Measurements from ENCODE around the gene ETS1. TPM values are rescaled to one million over a fixed set of nuclear protein-coding genes. Genes with fewer than 3 reads are reported as not detected.

ETS1 gene
- total RNA-seq, 1 experiment from 2014 or later: 1.1 TPM

DNA sequence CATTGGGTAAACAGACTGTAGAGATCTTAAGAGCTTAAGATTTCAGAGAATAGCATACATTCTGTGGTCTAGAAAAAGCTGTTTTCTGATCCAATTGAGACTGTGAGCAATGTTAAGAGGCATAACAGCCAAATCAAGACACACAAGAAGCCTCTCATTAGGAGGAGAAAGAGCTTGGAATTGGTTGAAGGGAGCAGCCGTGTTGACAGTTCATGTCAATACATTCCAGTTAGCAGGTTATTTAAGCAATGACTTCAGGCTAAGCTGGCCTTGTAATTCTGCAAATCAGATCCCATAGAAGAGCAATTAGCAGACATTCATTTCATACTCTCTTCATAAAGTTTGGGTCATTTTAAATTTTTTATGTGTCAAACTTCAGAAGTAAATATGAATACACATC is 50.9 kb downstream of the ETS1 start:
- TF ChIP-seq, protein P1, sequence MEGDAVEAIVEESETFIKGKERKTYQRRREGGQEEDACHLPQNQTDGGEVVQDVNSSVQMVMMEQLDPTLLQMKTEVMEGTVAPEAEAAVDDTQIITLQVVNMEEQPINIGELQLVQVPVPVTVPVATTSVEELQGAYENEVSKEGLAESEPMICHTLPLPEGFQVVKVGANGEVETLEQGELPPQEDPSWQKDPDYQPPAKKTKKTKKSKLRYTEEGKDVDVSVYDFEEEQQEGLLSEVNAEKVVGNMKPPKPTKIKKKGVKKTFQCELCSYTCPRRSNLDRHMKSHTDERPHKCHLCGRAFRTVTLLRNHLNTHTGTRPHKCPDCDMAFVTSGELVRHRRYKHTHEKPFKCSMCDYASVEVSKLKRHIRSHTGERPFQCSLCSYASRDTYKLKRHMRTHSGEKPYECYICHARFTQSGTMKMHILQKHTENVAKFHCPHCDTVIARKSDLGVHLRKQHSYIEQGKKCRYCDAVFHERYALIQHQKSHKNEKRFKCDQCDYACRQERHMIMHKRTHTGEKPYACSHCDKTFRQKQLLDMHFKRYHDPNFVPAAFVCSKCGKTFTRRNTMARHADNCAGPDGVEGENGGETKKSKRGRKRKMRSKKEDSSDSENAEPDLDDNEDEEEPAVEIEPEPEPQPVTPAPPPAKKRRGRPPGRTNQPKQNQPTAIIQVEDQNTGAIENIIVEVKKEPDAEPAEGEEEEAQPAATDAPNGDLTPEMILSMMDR (IDR thresholded peaks at IDR 0.05; ENCODE audit: insufficient read depth in 1 of 2, low read depth in 1 of 2, low read length in 1 of 2, severe bottlenecking in 1 of 2, unreplicated experiment in 1 of 2): no peak
- Histone ChIP-seq H3K4me3 (ENCODE audit: low read depth, low read length) (no peak overlapping the region), H3K4me1 (no peaks in the 10 kb centered on the region), H3K9me3 (peaks cover 3% of the 10 kb centered on the region; the same call in 1 of the 2 replicates), H3K36me3 (ENCODE audit: control insufficient read depth, insufficient read depth, low read length) (no peaks in the 10 kb centered on the region), H3K27me3 (replicated peaks; ENCODE audit: control insufficient read depth, insufficient read depth, low read length) (no peaks in the 10 kb centered on the region)
- H3K9me3 Mint-ChIP-seq (ENCODE audit: unreplicated experiment): no peaks in the 10 kb centered on the region
- H3K27ac Mint-ChIP-seq (ENCODE audit: unreplicated experiment): no peak overlapping the region
- CTCF ChIA-PET: no interaction called here
- no peaks in the 10 kb centered on the region for H3K36me3 Mint-ChIP-seq (ENCODE audit: insufficient read depth, unreplicated experiment)
- no peaks in the 10 kb centered on the region for H3K4me1 Mint-ChIP-seq (ENCODE audit: low read depth, unreplicated experiment)
- POLR2A ChIA-PET: interaction anchor here (0.5 kb wide), 1 partner anchor 50 kb away, joined by 3 read pairs; no protein-coding TSS in a partner anchor
- no peak overlapping the region for H3K4me3 Mint-ChIP-seq (ENCODE audit: unreplicated experiment)
- no TSS peak for BruUV-seq (replicated peaks)
- DNase-seq: no peak
- intact Hi-C loops (cut with micrococcal nuclease; ENCODE audit: unreplicated experiment): no loop called here
- peaks cover 35% of the 10 kb centered on the region for H3K27me3 Mint-ChIP-seq (ENCODE audit: insufficient read depth, unreplicated experiment)

DNA sequence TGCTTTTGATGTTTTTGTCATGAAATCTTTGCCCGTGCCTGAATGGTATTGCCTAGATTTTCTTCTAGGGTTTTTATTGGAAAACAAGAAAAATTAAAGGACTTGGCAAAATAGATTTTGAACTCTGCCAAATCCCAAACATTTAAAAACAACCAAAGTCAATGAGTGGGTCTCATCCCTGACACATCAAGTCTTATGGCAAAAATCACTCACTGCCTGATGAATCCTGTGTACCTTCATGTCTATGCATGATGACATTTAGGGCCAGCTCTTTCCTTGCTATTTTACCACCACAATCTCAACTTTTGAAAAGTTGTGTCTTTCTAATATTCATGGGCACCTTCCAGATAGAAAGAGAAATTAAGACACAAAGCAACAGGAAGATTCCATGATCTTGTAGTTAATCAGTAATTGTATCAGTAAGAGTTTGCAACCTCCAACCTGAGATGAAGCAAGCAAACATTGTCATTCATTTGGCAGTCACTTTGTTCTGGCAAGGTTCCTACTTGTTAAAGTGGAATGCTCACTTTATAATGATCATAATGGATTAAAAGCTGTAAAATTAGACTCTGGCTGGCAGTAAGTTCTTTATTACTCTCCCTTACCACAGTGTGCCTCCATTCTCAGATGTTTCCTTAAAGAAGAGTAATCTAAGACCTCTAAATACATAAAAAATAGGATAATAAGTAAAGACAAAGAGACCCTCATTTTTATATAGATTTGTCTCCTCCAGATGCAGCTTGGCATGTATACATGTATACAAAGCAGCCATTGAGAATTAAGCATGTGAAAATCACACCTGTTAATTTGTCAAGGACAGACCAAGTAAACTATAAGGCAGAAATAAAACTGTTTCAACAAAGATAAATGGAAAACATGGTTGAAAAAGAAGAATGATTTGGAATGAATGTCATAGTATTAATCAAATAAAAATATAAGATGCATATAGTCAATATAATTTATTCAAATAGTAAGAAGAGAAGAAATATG is 51.6 kb downstream of the ETS1 start:
- H3K4me3 ChIP-seq (ENCODE audit: low read depth, low read length): no peak overlapping the region
- CTCF ChIA-PET: interaction anchor here (0.6 kb wide), 1 partner anchor 13 kb away, joined by 8 read pairs; no protein-coding TSS in a partner anchor
- BruUV-seq (replicated peaks): no TSS peak
- Mint-ChIP-seq H3K27ac (ENCODE audit: unreplicated experiment) (no peak overlapping the region), H3K4me3 (ENCODE audit: unreplicated experiment) (no peak overlapping the region), H3K36me3 (ENCODE audit: insufficient read depth, unreplicated experiment) (no peaks in the 10 kb centered on the region), H3K27me3 (ENCODE audit: insufficient read depth, unreplicated experiment) (peaks cover 32% of the 10 kb centered on the region), H3K4me1 (ENCODE audit: low read depth, unreplicated experiment) (no peaks in the 10 kb centered on the region), H3K9me3 (ENCODE audit: unreplicated experiment) (no peaks in the 10 kb centered on the region)
- no peaks in the 10 kb centered on the region for H3K36me3 ChIP-seq (ENCODE audit: control insufficient read depth, insufficient read depth, low read length)
- no peaks in the 10 kb centered on the region for H3K27me3 ChIP-seq (replicated peaks; ENCODE audit: control insufficient read depth, insufficient read depth, low read length)
- peaks cover 3% of the 10 kb centered on the region; the same call in 1 of the 2 replicates for H3K9me3 ChIP-seq
- no peak for DNase-seq
- TF ChIP-seq, protein P1 (IDR thresholded peaks at IDR 0.05; ENCODE audit: insufficient read depth in 1 of 2, low read depth in 1 of 2, low read length in 1 of 2, severe bottlenecking in 1 of 2, unreplicated experiment in 1 of 2): no peak
- POLR2A ChIA-PET: no interaction called here
- intact Hi-C loops (cut with micrococcal nuclease; ENCODE audit: unreplicated experiment): no loop called here
- no peaks in the 10 kb centered on the region for H3K4me1 ChIP-seq

DNA sequence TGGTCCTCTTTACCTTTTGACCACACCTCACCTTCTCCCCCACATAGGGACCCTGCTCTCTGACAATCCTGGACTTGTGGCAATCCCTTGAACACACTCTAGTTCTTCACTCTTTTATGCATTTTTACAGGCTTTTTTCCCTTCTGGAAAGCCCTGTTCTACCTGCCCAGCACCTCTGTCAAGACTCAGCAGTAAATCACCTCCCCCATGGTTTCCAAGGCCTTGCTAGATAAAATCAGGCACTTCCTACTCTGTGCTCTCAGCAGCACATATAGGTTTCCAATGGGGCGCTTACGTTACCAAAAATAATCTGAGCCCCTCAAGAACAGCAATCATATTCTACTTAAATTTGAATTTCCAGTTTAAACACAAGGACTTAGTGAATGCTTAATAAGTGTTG is 53.9 kb downstream of the ETS1 start:
- DNase-seq: no peak
- TF ChIP-seq, protein P1 (IDR thresholded peaks at IDR 0.05; ENCODE audit: insufficient read depth in 1 of 2, low read depth in 1 of 2, low read length in 1 of 2, severe bottlenecking in 1 of 2, unreplicated experiment in 1 of 2): no peak
- Mint-ChIP-seq H3K4me1 (ENCODE audit: low read depth, unreplicated experiment) (no peaks in the 10 kb centered on the region), H3K36me3 (ENCODE audit: insufficient read depth, unreplicated experiment) (no peaks in the 10 kb centered on the region), H3K27me3 (ENCODE audit: insufficient read depth, unreplicated experiment) (peaks cover 31% of the 10 kb centered on the region), H3K27ac (ENCODE audit: unreplicated experiment) (no peak overlapping the region), H3K4me3 (ENCODE audit: unreplicated experiment) (no peak overlapping the region), H3K9me3 (ENCODE audit: unreplicated experiment) (no peaks in the 10 kb centered on the region)
- no peaks in the 10 kb centered on the region for H3K4me1 ChIP-seq
- no peaks in the 10 kb centered on the region for H3K27me3 ChIP-seq (replicated peaks; ENCODE audit: control insufficient read depth, insufficient read depth, low read length)
- H3K9me3 ChIP-seq: peaks cover 3% of the 10 kb centered on the region; the same call in 1 of the 2 replicates
- ChIA-PET CTCF (no interaction called here), POLR2A (no interaction called here)
- no TSS peak for BruUV-seq (replicated peaks)
- no peak overlapping the region for H3K4me3 ChIP-seq (ENCODE audit: low read depth, low read length)
- no peaks in the 10 kb centered on the region for H3K36me3 ChIP-seq (ENCODE audit: control insufficient read depth, insufficient read depth, low read length)
- intact Hi-C loops (cut with micrococcal nuclease; ENCODE audit: unreplicated experiment): no loop called here

Data from Caco-2 (cell line).